Esophagus muscularis mucosa (tissue), 3 donors: Measurements from ENCODE around the gene AP1M2.

Experiments used
- POLR2A ChIP-seq: fragments of 450-650 bp; IDR thresholded peaks from one replicate; pipeline ENCODE4 v1.6.1; 2017; ENCODE audit warnings: antibody characterized with exemption, moderate library complexity, mild to moderate bottlenecking, low read depth
- TF ChIP-seq, protein P1 (sequence below), 3 experiments: fragments of 200-600 bp in 2 of 3; fragments of 450-650 bp in 1 of 3; sonication (generic) in 2 of 3; IDR thresholded peaks; one replicate each; pipeline ENCODE4 v1.5.1; 2017 to 2019; ENCODE audit warnings: antibody characterized with exemption in 3 of 3, mild to moderate bottlenecking in 2 of 3, moderate library complexity in 1 of 3

DNA sequence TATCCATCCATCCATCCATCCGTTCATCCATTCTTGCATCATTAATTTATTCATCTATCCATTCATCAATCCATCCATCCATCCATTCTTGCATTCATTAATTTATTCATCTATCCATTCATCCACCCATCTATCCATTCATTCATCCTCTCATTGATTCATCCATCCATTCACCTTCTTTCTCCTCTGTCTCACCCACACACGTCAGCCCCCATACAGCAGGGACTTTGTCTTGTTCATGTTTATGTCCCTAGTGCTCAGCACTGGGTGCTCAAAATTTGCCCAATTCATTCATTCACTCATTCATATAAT, 683 bp upstream of the AP1M2 start:
- TF ChIP-seq, protein P1, sequence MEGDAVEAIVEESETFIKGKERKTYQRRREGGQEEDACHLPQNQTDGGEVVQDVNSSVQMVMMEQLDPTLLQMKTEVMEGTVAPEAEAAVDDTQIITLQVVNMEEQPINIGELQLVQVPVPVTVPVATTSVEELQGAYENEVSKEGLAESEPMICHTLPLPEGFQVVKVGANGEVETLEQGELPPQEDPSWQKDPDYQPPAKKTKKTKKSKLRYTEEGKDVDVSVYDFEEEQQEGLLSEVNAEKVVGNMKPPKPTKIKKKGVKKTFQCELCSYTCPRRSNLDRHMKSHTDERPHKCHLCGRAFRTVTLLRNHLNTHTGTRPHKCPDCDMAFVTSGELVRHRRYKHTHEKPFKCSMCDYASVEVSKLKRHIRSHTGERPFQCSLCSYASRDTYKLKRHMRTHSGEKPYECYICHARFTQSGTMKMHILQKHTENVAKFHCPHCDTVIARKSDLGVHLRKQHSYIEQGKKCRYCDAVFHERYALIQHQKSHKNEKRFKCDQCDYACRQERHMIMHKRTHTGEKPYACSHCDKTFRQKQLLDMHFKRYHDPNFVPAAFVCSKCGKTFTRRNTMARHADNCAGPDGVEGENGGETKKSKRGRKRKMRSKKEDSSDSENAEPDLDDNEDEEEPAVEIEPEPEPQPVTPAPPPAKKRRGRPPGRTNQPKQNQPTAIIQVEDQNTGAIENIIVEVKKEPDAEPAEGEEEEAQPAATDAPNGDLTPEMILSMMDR (IDR thresholded peaks at IDR 0.05): no peak
- no peak for TF ChIP-seq POLR2A
